ENCODE data around the gene FOXJ3. TPM values are rescaled to one million over a fixed set of nuclear protein-coding genes. Genes with fewer than 3 reads are reported as not detected.

Gene FOXJ3
- polyA plus RNA-seq, 1 donor = 39.0 TPM

DNA sequence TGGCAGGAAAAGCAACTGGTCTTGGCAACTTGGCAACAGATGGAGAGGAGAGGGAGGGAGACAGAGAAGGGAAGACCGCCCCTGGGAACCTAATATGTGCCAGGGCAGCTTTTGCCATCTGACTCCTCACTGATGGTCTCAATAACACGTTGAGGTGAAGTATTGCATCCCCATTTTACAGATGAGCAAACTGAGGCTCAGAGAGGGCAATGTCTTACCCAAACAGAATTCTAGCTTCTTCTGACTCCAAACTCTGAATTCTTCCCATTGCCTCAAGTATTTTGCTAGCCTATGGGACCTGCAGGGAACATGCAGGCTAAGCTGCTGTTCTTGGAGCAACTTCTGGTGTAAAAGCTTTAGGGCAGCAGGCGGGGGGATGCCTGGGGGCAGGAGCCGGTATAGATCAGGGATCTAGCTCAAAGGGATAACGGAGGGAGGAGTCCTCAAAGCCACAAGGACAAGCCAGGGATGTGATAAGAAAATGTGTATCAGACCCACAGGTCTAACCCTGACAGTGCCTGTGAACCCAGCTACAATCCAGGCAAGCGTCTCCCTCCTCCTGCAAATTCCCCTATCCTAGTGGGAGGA is 163.3 kb downstream of the FOXJ3 start:
- no peak overlapping the region for H3K27ac ChIP-seq (ENCODE audit: low read length)
- peaks cover 27% of the 10 kb centered on the region for H3K4me1 ChIP-seq (ENCODE audit: control insufficient read depth, insufficient read depth, low read length)
- no peak for DNase-seq
- no peaks in the 10 kb centered on the region for H3K9me3 ChIP-seq (ENCODE audit: control insufficient read depth, low read depth, low read length)
- no peaks in the 10 kb centered on the region for H3K27me3 ChIP-seq (ENCODE audit: control insufficient read depth, insufficient read depth, low read length)
- peaks cover 4% of the 10 kb centered on the region for H3K36me3 ChIP-seq (ENCODE audit: control insufficient read depth, insufficient read depth, low read length)
- no peak overlapping the region for H3K4me3 ChIP-seq (ENCODE audit: low read length)
- no CpG with 5 or more reads among the region's 6 CpGs for WGBS (ENCODE audit: insufficient coverage, low lambda C conversion rate)

- no CpG with 5 or more reads among the region's 17 CpGs for WGBS (ENCODE audit: insufficient coverage, low lambda C conversion rate)
- DNase-seq = peak in 1 of 2 donors; percentile 49
- H3K36me3 ChIP-seq (ENCODE audit: control insufficient read depth, insufficient read depth, low read length) = peaks cover under 1% of the 10 kb centered on the region
Measured at GRCh38 chr1:42170779-42171621, 164.0 kb downstream of the FOXJ3 start.

GRCh38 chr1:42168763-42169162 is 166.3 kb downstream of the FOXJ3 start:
- Histone ChIP-seq H3K27me3 (ENCODE audit: control insufficient read depth, insufficient read depth, low read length) (no peaks in the 10 kb centered on the region), H3K4me1 (ENCODE audit: control insufficient read depth, insufficient read depth, low read length) (peaks cover 51% of the 10 kb centered on the region), H3K4me3 (ENCODE audit: low read length) (no peak overlapping the region), H3K9me3 (ENCODE audit: control insufficient read depth, low read depth, low read length) (no peaks in the 10 kb centered on the region), H3K27ac (ENCODE audit: low read length) (no peak overlapping the region), H3K36me3 (ENCODE audit: control insufficient read depth, insufficient read depth, low read length) (no peaks in the 10 kb centered on the region)
- no CpG with 5 or more reads among the region's 3 CpGs for WGBS (ENCODE audit: insufficient coverage, low lambda C conversion rate)
- no peak for DNase-seq

More at GRCh38 chr1:42170779-42171621, 164.0 kb downstream of the FOXJ3 start:
- H3K9me3 ChIP-seq (ENCODE audit: control insufficient read depth, low read depth, low read length) = no peaks in the 10 kb centered on the region
- H3K4me1 ChIP-seq (ENCODE audit: control insufficient read depth, insufficient read depth, low read length) = peaks cover 33% of the 10 kb centered on the region
- no peak overlapping the region for H3K27ac ChIP-seq (ENCODE audit: low read length)
- H3K27me3 ChIP-seq (ENCODE audit: control insufficient read depth, insufficient read depth, low read length) = no peaks in the 10 kb centered on the region
- H3K4me3 ChIP-seq (ENCODE audit: low read length) = no peak overlapping the region

DNA sequence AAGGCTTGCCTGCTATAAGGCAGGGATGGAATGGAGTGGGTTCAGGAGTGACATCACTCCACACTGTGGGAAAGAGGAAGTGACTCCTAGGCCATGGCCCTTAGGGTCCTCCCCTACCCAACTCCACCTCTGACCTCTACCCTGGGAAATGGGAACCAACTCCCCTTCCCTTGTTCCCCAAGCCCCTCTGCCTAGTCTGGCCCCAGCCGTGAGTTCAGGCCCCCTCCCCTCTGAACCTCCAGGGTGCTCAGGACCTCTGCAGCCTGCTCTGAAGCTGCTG is 166.7 kb downstream of the FOXJ3 start:
- Histone ChIP-seq H3K4me3 (ENCODE audit: low read length) (no peak overlapping the region), H3K36me3 (ENCODE audit: control insufficient read depth, insufficient read depth, low read length) (no peaks in the 10 kb centered on the region), H3K27me3 (ENCODE audit: control insufficient read depth, insufficient read depth, low read length) (no peaks in the 10 kb centered on the region), H3K27ac (ENCODE audit: low read length) (no peak overlapping the region), H3K4me1 (ENCODE audit: control insufficient read depth, insufficient read depth, low read length) (peaks cover 55% of the 10 kb centered on the region), H3K9me3 (ENCODE audit: control insufficient read depth, low read depth, low read length) (no peaks in the 10 kb centered on the region)
- DNase-seq = no peak
- no CpG with 5 or more reads among the region's 1 CpG for WGBS (ENCODE audit: insufficient coverage, low lambda C conversion rate)

DNA sequence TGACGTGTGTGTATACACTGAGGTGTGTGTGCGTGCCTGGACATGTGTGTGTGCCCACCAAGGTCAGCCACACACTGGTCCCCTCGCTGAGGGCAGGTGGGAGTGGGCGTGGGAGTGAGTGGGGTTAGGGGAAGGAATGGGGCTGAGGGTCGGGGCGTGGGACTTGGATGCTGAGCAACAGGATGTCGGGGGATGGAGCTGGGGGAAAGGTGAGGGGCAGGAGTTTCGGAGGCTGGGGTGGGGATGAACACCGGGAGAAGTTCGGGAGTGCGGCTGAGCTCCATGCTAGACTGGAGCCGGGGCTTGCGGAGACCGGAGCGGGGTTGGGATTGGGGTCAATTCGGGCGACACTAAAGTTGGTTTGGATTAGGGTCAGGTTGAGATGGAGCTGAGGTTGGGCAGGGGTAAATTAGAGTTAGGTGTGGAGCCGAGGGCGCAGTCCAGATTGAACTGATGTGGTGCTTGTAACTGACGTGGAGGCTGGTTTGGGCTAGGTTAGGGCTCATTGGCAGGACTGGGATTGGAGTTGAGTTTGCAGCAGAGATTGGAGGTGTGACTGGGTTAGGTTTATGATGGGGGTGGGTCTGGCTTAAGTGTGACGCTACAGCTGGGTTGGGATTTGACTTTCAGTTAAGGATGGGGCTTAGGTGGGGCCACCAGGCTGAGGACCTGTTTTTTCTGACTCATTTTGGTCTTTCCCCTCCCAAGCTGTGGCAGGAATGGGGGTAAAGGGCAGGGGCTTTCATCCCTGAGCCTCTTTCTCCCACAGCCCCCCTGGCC is 167.2 kb downstream of the FOXJ3 start:
- peak in 1 of 2 donors; percentile 44 for DNase-seq

GRCh38 chr1:42165511-42166210 is 169.4 kb downstream of the FOXJ3 start:
- WGBS (ENCODE audit: insufficient coverage, low lambda C conversion rate) = no CpG with 5 or more reads among the region's 12 CpGs

More for the DNA sequence above, 167.2 kb downstream of the FOXJ3 start:
- WGBS (ENCODE audit: insufficient coverage, low lambda C conversion rate) = no CpG with 5 or more reads among the region's 21 CpGs
- peaks cover 56% of the 10 kb centered on the region for H3K4me1 ChIP-seq (ENCODE audit: control insufficient read depth, insufficient read depth, low read length)
- no peak overlapping the region for H3K27ac ChIP-seq (ENCODE audit: low read length)
- H3K36me3 ChIP-seq (ENCODE audit: control insufficient read depth, insufficient read depth, low read length) = no peaks in the 10 kb centered on the region
- H3K27me3 ChIP-seq (ENCODE audit: control insufficient read depth, insufficient read depth, low read length) = no peaks in the 10 kb centered on the region
- no peaks in the 10 kb centered on the region for H3K9me3 ChIP-seq (ENCODE audit: control insufficient read depth, low read depth, low read length)
- no peak overlapping the region for H3K4me3 ChIP-seq (ENCODE audit: low read length)

GRCh38 chr1:42164551-42165420 is 170.2 kb downstream of the FOXJ3 start, which contains the start of gene GUCA2A:
TSS of gene GUCA2A (minus strand) at chr1:42164745. CDS start at chr1:42164712, 33 bp downstream.
- peak within 1 kb of the TSS; percentile 7 for H3K4me3 ChIP-seq (ENCODE audit: low read length)
- H3K27ac ChIP-seq (ENCODE audit: low read length) = peak within 1 kb of the TSS; percentile 79
- no peaks in the 10 kb centered on the region for H3K9me3 ChIP-seq (ENCODE audit: control insufficient read depth, low read depth, low read length)
- peaks cover 56% of the 10 kb centered on the region for H3K4me1 ChIP-seq (ENCODE audit: control insufficient read depth, insufficient read depth, low read length)
- no peaks in the 10 kb centered on the region for H3K36me3 ChIP-seq (ENCODE audit: control insufficient read depth, insufficient read depth, low read length)
- DNase-seq = peak in 1 of 2 donors; percentile 51
- no peaks in the 10 kb centered on the region for H3K27me3 ChIP-seq (ENCODE audit: control insufficient read depth, insufficient read depth, low read length)
- WGBS (ENCODE audit: insufficient coverage, low lambda C conversion rate) = 40% methylated on average over 1 of the region's 24 CpGs

More at GRCh38 chr1:42165511-42166210, 169.4 kb downstream of the FOXJ3 start:
- Histone ChIP-seq H3K4me1 (ENCODE audit: control insufficient read depth, insufficient read depth, low read length) (peaks cover 56% of the 10 kb centered on the region), H3K36me3 (ENCODE audit: control insufficient read depth, insufficient read depth, low read length) (no peaks in the 10 kb centered on the region), H3K4me3 (ENCODE audit: low read length) (no peak overlapping the region), H3K9me3 (ENCODE audit: control insufficient read depth, low read depth, low read length) (no peaks in the 10 kb centered on the region), H3K27ac (ENCODE audit: low read length) (peak overlapping the region; percentile 79), H3K27me3 (ENCODE audit: control insufficient read depth, insufficient read depth, low read length) (no peaks in the 10 kb centered on the region)
- DNase-seq = peak; percentile 98 to 99

DNA sequence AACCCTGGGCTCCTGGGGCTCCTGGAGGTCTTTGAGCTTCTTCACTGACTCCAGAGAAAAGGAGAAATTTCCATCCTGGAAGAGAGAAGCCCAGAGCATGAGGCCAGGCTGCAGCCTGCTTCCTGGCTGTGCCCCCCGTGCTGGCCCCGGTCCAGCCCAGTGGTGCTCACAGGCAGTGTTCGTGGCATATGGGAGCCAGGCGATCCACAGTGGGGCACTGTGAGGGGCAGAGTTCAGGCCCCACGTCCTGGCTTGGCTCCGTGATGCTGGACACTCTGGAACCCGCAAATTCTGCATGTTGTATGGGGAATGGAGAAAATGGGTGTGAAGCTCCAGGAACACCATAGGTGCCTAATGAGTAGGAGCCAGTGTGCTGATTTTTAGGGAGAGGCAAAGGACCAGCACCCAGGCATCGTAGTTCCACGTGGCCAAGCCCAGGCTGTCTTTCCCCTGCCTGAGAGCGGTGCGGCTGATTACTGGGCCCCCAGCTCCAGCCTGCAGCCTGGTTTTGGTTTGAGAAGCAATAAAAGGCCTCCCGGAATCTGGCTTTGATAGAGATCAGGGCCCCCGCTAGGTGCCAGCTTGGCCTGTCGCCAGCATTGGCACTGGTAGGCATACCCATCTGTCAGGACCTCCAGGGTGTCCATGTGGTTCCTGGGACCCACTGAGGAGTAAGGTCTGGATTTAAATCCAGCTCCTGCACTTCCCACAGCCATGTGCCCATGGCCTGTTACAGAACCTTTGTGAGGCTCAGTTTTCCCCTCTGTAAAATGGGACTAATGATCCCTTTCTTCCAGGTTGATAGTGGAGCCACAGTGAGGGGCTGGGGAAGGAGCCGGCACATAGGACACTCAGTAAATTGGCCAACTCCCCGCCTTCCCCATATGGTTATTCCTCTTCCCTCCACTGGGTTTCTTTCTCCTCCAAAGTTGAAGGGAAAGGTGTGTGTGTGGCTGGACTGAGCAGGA is 171.2 kb downstream of the FOXJ3 start:
- Histone ChIP-seq H3K4me3 (ENCODE audit: low read length) (peak overlapping the region; percentile 7), H3K4me1 (ENCODE audit: control insufficient read depth, insufficient read depth, low read length) (peaks cover 56% of the 10 kb centered on the region), H3K36me3 (ENCODE audit: control insufficient read depth, insufficient read depth, low read length) (no peaks in the 10 kb centered on the region), H3K27me3 (ENCODE audit: control insufficient read depth, insufficient read depth, low read length) (no peaks in the 10 kb centered on the region), H3K9me3 (ENCODE audit: control insufficient read depth, low read depth, low read length) (no peaks in the 10 kb centered on the region), H3K27ac (ENCODE audit: low read length) (peak overlapping the region; percentile 79)
- DNase-seq = no peak
- no CpG with 5 or more reads among the region's 16 CpGs for WGBS (ENCODE audit: insufficient coverage, low lambda C conversion rate)

DNA sequence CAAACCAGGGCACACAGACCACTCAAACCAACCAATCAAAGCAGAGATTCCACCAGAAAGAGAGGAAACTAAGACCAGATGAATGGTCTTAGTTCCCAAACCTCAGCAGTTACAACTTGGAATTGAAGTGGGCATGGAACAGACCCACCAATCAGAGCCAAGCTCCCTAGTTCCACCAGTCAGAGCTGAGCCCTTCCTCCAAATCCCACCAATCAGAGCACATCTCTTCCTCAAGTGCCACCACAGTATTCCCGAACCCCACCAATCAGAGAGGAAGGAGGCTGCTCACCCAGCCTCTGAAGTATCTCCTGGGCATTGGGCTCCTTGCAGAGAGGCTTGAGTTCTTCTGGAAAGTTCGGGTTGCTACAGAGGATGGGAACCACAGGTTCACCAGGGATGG is 171.9 kb downstream of the FOXJ3 start:
- no peaks in the 10 kb centered on the region for H3K9me3 ChIP-seq (ENCODE audit: control insufficient read depth, low read depth, low read length)
- H3K4me3 ChIP-seq (ENCODE audit: low read length) = no peak overlapping the region
- H3K27me3 ChIP-seq (ENCODE audit: control insufficient read depth, insufficient read depth, low read length) = no peaks in the 10 kb centered on the region
- DNase-seq = no peak
- H3K36me3 ChIP-seq (ENCODE audit: control insufficient read depth, insufficient read depth, low read length) = no peaks in the 10 kb centered on the region
- H3K27ac ChIP-seq (ENCODE audit: low read length) = no peak overlapping the region
- no CpG with 5 or more reads among the region's 2 CpGs for WGBS (ENCODE audit: insufficient coverage, low lambda C conversion rate)
- peaks cover 53% of the 10 kb centered on the region for H3K4me1 ChIP-seq (ENCODE audit: control insufficient read depth, insufficient read depth, low read length)
